Uterus (tissue), 4 donors: Measurements from ENCODE around the gene DDHD1. TPM values are rescaled to one million over a fixed set of nuclear protein-coding genes. Genes with fewer than 3 reads are reported as not detected.
"Not testable (repeated sequence)": the region's sequence is repeated elsewhere in the genome, so short reads cannot be mapped to it uniquely, and the experiment has no call there.

Experiments
- DNase-seq, 2 donors: peaks; one replicate each; pipeline ENCODE4 v3.0.0-alpha.2; 2019 to 2020
- H3K27ac ChIP-seq, 2 donors: fragments of 200-600 bp; sonication (generic); 1 replicate in 1 of 2; 2 replicates in 1 of 2; pipeline ENCODE4 v1.5.1; 2016 to 2018
- H3K27me3 ChIP-seq, 2 donors: fragments of 200-600 bp; sonication (generic); one replicate each; pipeline ENCODE4 v1.5.1; 2018 to 2019; ENCODE audit warnings: control low read depth in 1 of 2
- H3K36me3 ChIP-seq, 2 donors: fragments of 200-600 bp; sonication (generic); one replicate each; pipeline ENCODE4 v1.5.1; 2019; ENCODE audit warnings: control low read depth in 1 of 2
- H3K4me1 ChIP-seq, 2 donors: fragments of 200-600 bp; sonication (generic); one replicate each; pipeline ENCODE4 v1.5.1; 2018 to 2019; ENCODE audit warnings: control low read depth in 1 of 2
- H3K4me3 ChIP-seq, 2 donors: fragments of 200-600 bp; sonication (generic); 1 replicate in 1 of 2; 2 replicates in 1 of 2; pipeline ENCODE4 v1.5.1; 2018 to 2019; ENCODE audit warnings: mild to moderate bottlenecking in 1 of 2
- H3K9me3 ChIP-seq, 2 donors: fragments of 200-600 bp; sonication (generic); one replicate each; pipeline ENCODE4 v1.5.1; 2019; ENCODE audit warnings: control low read depth in 1 of 2
- POLR2A ChIP-seq, 2 donors: fragments of 450-650 bp; IDR thresholded peaks; one replicate each; pipeline ENCODE4 v1.6.1; 2016; ENCODE audit warnings: antibody characterized with exemption in 2 of 2, mild to moderate bottlenecking in 1 of 2, moderate library complexity in 1 of 2
- intact Hi-C: fragments of 100-400 bp; cut with DNase I; formaldehyde crosslinking; loops from one replicate; pipeline ENCODE4 v1.15.1; 2023; ENCODE audit warnings: low total_unique reads
- total RNA-seq, 4 donors: library from RNA; depleted of rRNA in 3 of 4; stranded (reverse); fragments of >200 nt in 3 of 4; gene quantifications; one replicate each; pipeline versions ENCODE4 v1.1.0 to v1.2.4, GENCODE V29; 2014 to 2023
- TF ChIP-seq, protein P1 (sequence below), 4 experiments: fragments of 200-600 bp in 2 of 4; fragments of 450-650 bp in 2 of 4; sonication (generic) in 2 of 4; IDR thresholded peaks; one replicate each; pipeline ENCODE4 v1.5.1; 2016 to 2019; ENCODE audit warnings: antibody characterized with exemption in 4 of 4, mild to moderate bottlenecking in 2 of 4, moderate library complexity in 1 of 4
- donor health status: DM: yes; HTN: yes; CAD: no.

Gene DDHD1
- total RNA-seq, 4 donors from 2014 or later: 25.1 to 38.5 (median 30.7) TPM

GRCh38 chr14:53128303-53129028 lies 24.7 kb downstream of the DDHD1 start:
- no peaks in the 10 kb centered on the region for H3K27me3 ChIP-seq
- H3K9me3 ChIP-seq: no peaks in the 10 kb centered on the region
- no peak for DNase-seq
- H3K27ac ChIP-seq: no peak overlapping the region
- H3K36me3 ChIP-seq: no peaks in the 10 kb centered on the region
- no peak overlapping the region for H3K4me3 ChIP-seq
- no peak for TF ChIP-seq POLR2A (IDR thresholded peaks at IDR 0.05)
- TF ChIP-seq, protein P1, sequence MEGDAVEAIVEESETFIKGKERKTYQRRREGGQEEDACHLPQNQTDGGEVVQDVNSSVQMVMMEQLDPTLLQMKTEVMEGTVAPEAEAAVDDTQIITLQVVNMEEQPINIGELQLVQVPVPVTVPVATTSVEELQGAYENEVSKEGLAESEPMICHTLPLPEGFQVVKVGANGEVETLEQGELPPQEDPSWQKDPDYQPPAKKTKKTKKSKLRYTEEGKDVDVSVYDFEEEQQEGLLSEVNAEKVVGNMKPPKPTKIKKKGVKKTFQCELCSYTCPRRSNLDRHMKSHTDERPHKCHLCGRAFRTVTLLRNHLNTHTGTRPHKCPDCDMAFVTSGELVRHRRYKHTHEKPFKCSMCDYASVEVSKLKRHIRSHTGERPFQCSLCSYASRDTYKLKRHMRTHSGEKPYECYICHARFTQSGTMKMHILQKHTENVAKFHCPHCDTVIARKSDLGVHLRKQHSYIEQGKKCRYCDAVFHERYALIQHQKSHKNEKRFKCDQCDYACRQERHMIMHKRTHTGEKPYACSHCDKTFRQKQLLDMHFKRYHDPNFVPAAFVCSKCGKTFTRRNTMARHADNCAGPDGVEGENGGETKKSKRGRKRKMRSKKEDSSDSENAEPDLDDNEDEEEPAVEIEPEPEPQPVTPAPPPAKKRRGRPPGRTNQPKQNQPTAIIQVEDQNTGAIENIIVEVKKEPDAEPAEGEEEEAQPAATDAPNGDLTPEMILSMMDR (IDR thresholded peaks at IDR 0.05): no peak
- intact Hi-C loops: loop anchor here (5.0 kb wide), 1 partner anchor 59 kb away; no protein-coding TSS in a partner anchor
- no peaks in the 10 kb centered on the region for H3K4me1 ChIP-seq

DNA sequence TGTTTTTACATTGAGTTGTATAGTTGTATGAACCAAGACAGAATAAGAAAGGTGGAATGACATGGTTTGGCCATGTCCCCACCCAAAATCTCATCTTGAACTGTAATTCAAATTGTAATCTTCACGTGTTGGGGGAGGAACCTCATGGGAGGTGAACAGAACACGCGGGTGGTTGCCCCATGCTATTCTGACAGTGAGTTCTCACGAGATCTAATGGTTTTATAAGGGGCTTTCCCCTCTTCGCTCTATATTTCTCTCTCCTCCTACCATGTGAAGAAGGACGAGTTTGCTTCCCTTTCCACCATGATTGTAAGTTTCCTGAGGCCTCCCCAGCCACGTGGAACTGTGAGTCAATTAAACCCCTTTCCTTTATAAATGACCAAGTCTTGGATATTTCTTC lies 25.3 kb downstream of the DDHD1 start:
- Histone ChIP-seq H3K27me3 (no peaks in the 10 kb centered on the region), H3K4me1 (no peaks in the 10 kb centered on the region), H3K4me3 (no peak overlapping the region), H3K27ac (no peak overlapping the region), H3K9me3 (no peaks in the 10 kb centered on the region), H3K36me3 (no peaks in the 10 kb centered on the region)
- intact Hi-C loops: loop anchor here (5.0 kb wide), 1 partner anchor 59 kb away; no protein-coding TSS in a partner anchor
- TF ChIP-seq, protein P1 (IDR thresholded peaks at IDR 0.05): no peak
- TF ChIP-seq POLR2A (IDR thresholded peaks at IDR 0.05): no peak
- no peak for DNase-seq

- intact Hi-C loops: loop anchor here (5.0 kb wide), 1 partner anchor 60 kb away; no protein-coding TSS in a partner anchor
- no peak overlapping the region for H3K4me3 ChIP-seq
- TF ChIP-seq POLR2A (IDR thresholded peaks at IDR 0.05): no peak
- TF ChIP-seq, protein P1 (IDR thresholded peaks at IDR 0.05): no peak
- H3K27ac ChIP-seq: no peak overlapping the region
- no peaks in the 10 kb centered on the region for H3K36me3 ChIP-seq
- DNase-seq: no peak
- H3K9me3 ChIP-seq: no peaks in the 10 kb centered on the region
- H3K4me1 ChIP-seq: no peaks in the 10 kb centered on the region
- no peaks in the 10 kb centered on the region for H3K27me3 ChIP-seq
Measured at GRCh38 chr14:53127151-53127550, 26.0 kb downstream of the DDHD1 start.

- intact Hi-C loops: loop anchor here (5.0 kb wide), 1 partner anchor 61 kb away; no protein-coding TSS in a partner anchor
- no peaks in the 10 kb centered on the region for H3K27me3 ChIP-seq
- H3K36me3 ChIP-seq: no peaks in the 10 kb centered on the region
- no peak for DNase-seq
- no peaks in the 10 kb centered on the region for H3K4me1 ChIP-seq
- no peaks in the 10 kb centered on the region for H3K9me3 ChIP-seq
- H3K4me3 ChIP-seq: no peak overlapping the region
- TF ChIP-seq POLR2A (IDR thresholded peaks at IDR 0.05): no peak
- TF ChIP-seq, protein P1 (IDR thresholded peaks at IDR 0.05): no peak
- H3K27ac ChIP-seq: no peak overlapping the region
Measured at GRCh38 chr14:53126731-53127130, 26.4 kb downstream of the DDHD1 start.

DNA sequence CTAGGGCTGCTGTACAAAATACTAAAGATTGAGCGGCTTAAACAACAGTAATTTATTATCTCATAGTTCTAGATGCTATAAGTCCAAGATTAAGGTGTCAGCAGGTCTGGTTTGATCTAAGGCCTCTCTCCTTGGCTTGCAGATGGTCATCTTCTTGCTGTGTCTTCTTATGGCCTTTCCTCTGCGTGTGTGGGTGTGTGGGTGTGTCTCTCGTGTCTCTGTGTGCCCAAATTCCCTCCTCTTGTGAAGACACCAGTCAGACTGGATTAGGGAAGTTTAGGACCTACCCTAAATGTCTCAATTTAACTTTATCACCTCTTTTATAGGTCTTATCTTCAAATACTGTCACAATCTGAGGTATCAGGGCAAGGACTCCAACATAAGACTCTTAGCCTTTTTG lies 28.3 kb downstream of the DDHD1 start:
- H3K27ac ChIP-seq: no peak overlapping the region
- no peaks in the 10 kb centered on the region for H3K36me3 ChIP-seq
- TF ChIP-seq, protein P1 (IDR thresholded peaks at IDR 0.05): no peak
- no peak for TF ChIP-seq POLR2A (IDR thresholded peaks at IDR 0.05)
- intact Hi-C loops: loop anchor here (5.0 kb wide), 1 partner anchor 63 kb away; no protein-coding TSS in a partner anchor
- H3K4me1 ChIP-seq: no peaks in the 10 kb centered on the region
- no peak overlapping the region for H3K4me3 ChIP-seq
- H3K27me3 ChIP-seq: no peaks in the 10 kb centered on the region
- no peak for DNase-seq
- H3K9me3 ChIP-seq: no peaks in the 10 kb centered on the region

DNA sequence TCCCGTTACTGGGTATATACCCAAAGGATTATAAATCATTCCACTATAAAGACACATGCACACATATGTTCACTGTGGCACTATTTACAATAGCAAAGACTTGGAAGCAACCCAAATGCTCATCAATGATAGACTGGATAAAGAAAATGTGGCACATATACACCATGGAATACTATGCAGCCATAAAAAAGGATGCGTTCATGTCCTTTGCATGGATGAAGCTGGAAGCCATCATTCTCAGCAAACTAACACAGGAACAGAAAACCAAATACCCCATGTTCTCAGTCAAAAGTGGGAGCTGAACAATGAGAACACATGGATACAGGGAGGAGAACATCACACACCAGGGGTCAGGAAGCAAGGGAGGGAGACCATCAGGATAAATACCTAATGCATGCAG lies 31.7 kb downstream of the DDHD1 start:
- H3K36me3 ChIP-seq, intact Hi-C loops, DNase-seq, H3K9me3 ChIP-seq, H3K4me3 ChIP-seq, H3K27me3 ChIP-seq, H3K27ac ChIP-seq, H3K4me1 ChIP-seq: not testable (repeated sequence)

DNA sequence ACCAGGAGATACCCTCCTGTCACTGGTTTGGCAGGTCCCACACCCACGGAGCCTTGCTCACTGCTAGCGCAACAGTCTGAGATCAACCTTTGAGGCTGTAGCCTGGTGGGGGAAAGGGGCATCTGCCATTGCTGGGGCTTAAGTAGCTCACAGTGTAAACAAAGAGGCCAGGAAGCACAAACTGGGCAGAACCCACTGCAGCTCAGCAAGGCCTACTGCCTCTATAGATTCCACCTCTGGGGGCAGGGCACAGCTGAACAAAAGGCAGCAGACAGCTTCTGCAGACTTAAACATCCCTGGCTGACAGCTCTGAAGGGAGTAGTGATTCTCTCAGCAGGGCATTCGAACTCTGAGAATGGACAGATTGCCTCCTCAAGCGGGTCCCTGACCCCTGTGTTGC lies 35.6 kb downstream of the DDHD1 start:
- H3K4me3 ChIP-seq, H3K36me3 ChIP-seq, DNase-seq, intact Hi-C loops, H3K4me1 ChIP-seq, H3K9me3 ChIP-seq, H3K27ac ChIP-seq, H3K27me3 ChIP-seq: not testable (repeated sequence)
